NB4 (cell line): ENCODE data around the gene C3orf62.
"Not testable (repeated sequence)": the region's sequence is repeated elsewhere in the genome, so short reads cannot be mapped to it uniquely, and the experiment has no call there.

Experiments used
- MYC ChIP-seq: IDR thresholded peaks from 2 replicates; pipeline ENCODE4 v1.6.1; 2011; ENCODE audit warnings: low read depth, low read length
- POLR2A ChIP-seq: IDR thresholded peaks from 2 replicates; pipeline ENCODE4 v1.6.1; 2011; ENCODE audit warnings: mild to moderate bottlenecking; ENCODE audit not compliant: insufficient read length; ENCODE audit errors: extremely low read depth
- TF ChIP-seq, protein P1 (sequence below): IDR thresholded peaks from one replicate; pipeline ENCODE4 v1.5.1; 2012; ENCODE audit warnings: low read depth, low read length

DNA sequence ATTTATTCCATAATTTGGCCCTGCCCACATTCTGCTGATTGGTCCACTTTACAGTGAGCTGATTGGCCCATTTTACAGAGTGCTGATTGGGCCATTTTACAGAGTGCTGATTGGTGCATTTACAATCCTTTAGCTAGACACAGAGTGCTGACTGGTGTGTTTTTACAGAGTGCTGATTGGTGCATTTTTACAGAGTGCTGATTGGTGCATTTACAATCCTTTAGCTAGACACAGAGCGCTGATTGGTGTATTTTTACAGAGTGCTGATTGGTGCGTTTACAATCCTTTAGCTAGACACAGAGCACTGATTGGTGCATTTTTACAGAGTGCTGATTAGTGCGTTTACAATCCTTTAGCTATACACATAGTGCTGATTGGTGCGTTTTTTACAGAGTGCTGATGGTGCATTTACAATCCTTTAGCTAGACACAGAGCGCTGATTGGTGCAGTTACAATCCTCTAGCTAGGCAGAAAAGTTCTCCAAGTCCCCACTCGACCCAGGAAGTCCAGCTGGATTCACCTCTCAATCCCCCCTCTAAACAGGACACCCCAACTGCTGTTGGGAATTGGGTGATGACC lies 56.0 kb downstream of the C3orf62 start:
- TF ChIP-seq, protein P1, sequence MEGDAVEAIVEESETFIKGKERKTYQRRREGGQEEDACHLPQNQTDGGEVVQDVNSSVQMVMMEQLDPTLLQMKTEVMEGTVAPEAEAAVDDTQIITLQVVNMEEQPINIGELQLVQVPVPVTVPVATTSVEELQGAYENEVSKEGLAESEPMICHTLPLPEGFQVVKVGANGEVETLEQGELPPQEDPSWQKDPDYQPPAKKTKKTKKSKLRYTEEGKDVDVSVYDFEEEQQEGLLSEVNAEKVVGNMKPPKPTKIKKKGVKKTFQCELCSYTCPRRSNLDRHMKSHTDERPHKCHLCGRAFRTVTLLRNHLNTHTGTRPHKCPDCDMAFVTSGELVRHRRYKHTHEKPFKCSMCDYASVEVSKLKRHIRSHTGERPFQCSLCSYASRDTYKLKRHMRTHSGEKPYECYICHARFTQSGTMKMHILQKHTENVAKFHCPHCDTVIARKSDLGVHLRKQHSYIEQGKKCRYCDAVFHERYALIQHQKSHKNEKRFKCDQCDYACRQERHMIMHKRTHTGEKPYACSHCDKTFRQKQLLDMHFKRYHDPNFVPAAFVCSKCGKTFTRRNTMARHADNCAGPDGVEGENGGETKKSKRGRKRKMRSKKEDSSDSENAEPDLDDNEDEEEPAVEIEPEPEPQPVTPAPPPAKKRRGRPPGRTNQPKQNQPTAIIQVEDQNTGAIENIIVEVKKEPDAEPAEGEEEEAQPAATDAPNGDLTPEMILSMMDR, result not testable (repeated sequence)
- TF ChIP-seq POLR2A, MYC: not testable (repeated sequence)
